Measurements from ENCODE around the gene CACNG5. TPM values are rescaled to one million over a fixed set of nuclear protein-coding genes. Genes with fewer than 3 reads are reported as not detected.

Gene CACNG5
- total and polyA plus RNA-seq, 5 donors, result not detected

- 81% methylated on average over 6 of the region's 6 CpGs for WGBS
- intact Hi-C loops (cut with DNase I), result no loop called here
Observed at GRCh38 chr17:66826856-66827255, 8.1 kb upstream of the CACNG5 start.

GRCh38 chr17:66829386-66829864, 5.5 kb upstream of the CACNG5 start:
- no peaks in the 10 kb centered on the region for H3K9me3 ChIP-seq (ENCODE audit: control insufficient read depth, low read length)
- no peaks in the 10 kb centered on the region for H3K27me3 ChIP-seq (ENCODE audit: control insufficient read depth, insufficient read depth)
- H3K4me3 ChIP-seq (ENCODE audit: low read length), result no peak overlapping the region
- ATAC-seq (peak; percentile 62 to 65), DNase-seq (peak; percentile 39 to 75 (median 64))
- H3K27ac ChIP-seq (ENCODE audit: low read length), result no peak overlapping the region
- no peaks in the 10 kb centered on the region for H3K4me1 ChIP-seq (ENCODE audit: control insufficient read depth, insufficient read depth, low read length)
- intact Hi-C loops (cut with DNase I), result no loop called here
- WGBS, result 5% methylated on average over 18 of the region's 18 CpGs

More at GRCh38 chr17:66826856-66827255, 8.1 kb upstream of the CACNG5 start:
- no peak overlapping the region for H3K27ac ChIP-seq (ENCODE audit: low read length)
- no peaks in the 10 kb centered on the region for H3K9me3 ChIP-seq (ENCODE audit: control insufficient read depth, low read length)
- no peak overlapping the region for H3K4me3 ChIP-seq (ENCODE audit: low read length)
- DNase-seq (no peak), ATAC-seq (no peak)
- H3K27me3 ChIP-seq (ENCODE audit: control insufficient read depth, insufficient read depth), result no peaks in the 10 kb centered on the region
- no peaks in the 10 kb centered on the region for H3K4me1 ChIP-seq (ENCODE audit: control insufficient read depth, insufficient read depth, low read length)

GRCh38 chr17:66829883-66830282, 5.0 kb upstream of the CACNG5 start:
- WGBS, result 6% methylated on average over 10 of the region's 10 CpGs
- H3K9me3 ChIP-seq (ENCODE audit: control insufficient read depth, low read length), result no peaks in the 10 kb centered on the region
- ATAC-seq (no peak), DNase-seq (no peak)
- intact Hi-C loops (cut with DNase I), result no loop called here
- H3K27ac ChIP-seq (ENCODE audit: low read length), result no peak overlapping the region
- no peaks in the 10 kb centered on the region for H3K27me3 ChIP-seq (ENCODE audit: control insufficient read depth, insufficient read depth)
- no peaks in the 10 kb centered on the region for H3K4me1 ChIP-seq (ENCODE audit: control insufficient read depth, insufficient read depth, low read length)
- H3K4me3 ChIP-seq (ENCODE audit: low read length), result no peak overlapping the region

- no peak overlapping the region for H3K4me3 ChIP-seq (ENCODE audit: low read length)
- ATAC-seq (no peak), DNase-seq (no peak)
- H3K27ac ChIP-seq (ENCODE audit: low read length), result no peak overlapping the region
- no peaks in the 10 kb centered on the region for H3K9me3 ChIP-seq (ENCODE audit: control insufficient read depth, low read length)
- H3K4me1 ChIP-seq (ENCODE audit: control insufficient read depth, insufficient read depth, low read length), result no peaks in the 10 kb centered on the region
- intact Hi-C loops (cut with DNase I), result no loop called here
- 23% methylated on average over 4 of the region's 4 CpGs for WGBS
- H3K27me3 ChIP-seq (ENCODE audit: control insufficient read depth, insufficient read depth), result no peaks in the 10 kb centered on the region
Observed at GRCh38 chr17:66830451-66830850, 4.5 kb upstream of the CACNG5 start.

- no peak for ATAC-seq
- intact Hi-C loops (cut with DNase I), result no loop called here
- 66% methylated on average over 14 of the region's 14 CpGs for WGBS
- H3K27ac ChIP-seq (ENCODE audit: low read length), result no peak overlapping the region
- no peak for DNase-seq
- H3K27me3 ChIP-seq (ENCODE audit: control insufficient read depth, insufficient read depth), result no peaks in the 10 kb centered on the region
- H3K4me3 ChIP-seq (ENCODE audit: low read length), result no peak overlapping the region
- H3K9me3 ChIP-seq (ENCODE audit: control insufficient read depth, low read length), result no peaks in the 10 kb centered on the region
- no peaks in the 10 kb centered on the region for H3K4me1 ChIP-seq (ENCODE audit: control insufficient read depth, insufficient read depth, low read length)
Observed at GRCh38 chr17:66831383-66832210, 3.3 kb upstream of the CACNG5 start.

- no peaks in the 10 kb centered on the region for H3K4me1 ChIP-seq (ENCODE audit: control insufficient read depth, insufficient read depth, low read length)
- DNase-seq (no peak), ATAC-seq (no peak)
- no peak overlapping the region for H3K4me3 ChIP-seq (ENCODE audit: low read length)
- no peak overlapping the region for H3K27ac ChIP-seq (ENCODE audit: low read length)
- H3K9me3 ChIP-seq (ENCODE audit: control insufficient read depth, low read length), result no peaks in the 10 kb centered on the region
- no peaks in the 10 kb centered on the region for H3K27me3 ChIP-seq (ENCODE audit: control insufficient read depth, insufficient read depth)
- intact Hi-C loops (cut with DNase I), result no loop called here
- 80% methylated on average over 4 of the region's 4 CpGs for WGBS
Observed at GRCh38 chr17:66833201-66833600, 1.7 kb upstream of the CACNG5 start.

- no peak overlapping the region for H3K4me3 ChIP-seq (ENCODE audit: low read length)
- no peaks in the 10 kb centered on the region for H3K9me3 ChIP-seq (ENCODE audit: control insufficient read depth, low read length)
- no peak for ATAC-seq
- no peaks in the 10 kb centered on the region for H3K4me1 ChIP-seq (ENCODE audit: control insufficient read depth, insufficient read depth, low read length)
- no peak overlapping the region for H3K27ac ChIP-seq (ENCODE audit: low read length)
- intact Hi-C loops (cut with DNase I), result no loop called here
- DNase-seq, result no peak
- H3K27me3 ChIP-seq (ENCODE audit: control insufficient read depth, insufficient read depth), result no peaks in the 10 kb centered on the region
- WGBS, result 39% methylated on average over 7 of the region's 7 CpGs
Observed at GRCh38 chr17:66834426-66834918, 445 bp upstream of the CACNG5 start.

GRCh38 chr17:66835476-66835875, 559 bp downstream of the CACNG5 start:
- Histone ChIP-seq H3K9me3 (ENCODE audit: control insufficient read depth, low read length) (no peaks in the 10 kb centered on the region), H3K27me3 (ENCODE audit: control insufficient read depth, insufficient read depth) (no peaks in the 10 kb centered on the region), H3K4me1 (ENCODE audit: control insufficient read depth, insufficient read depth, low read length) (no peaks in the 10 kb centered on the region), H3K27ac (ENCODE audit: low read length) (no peak overlapping the region), H3K4me3 (ENCODE audit: low read length) (no peak overlapping the region)
- DNase-seq, result no peak
- intact Hi-C loops (cut with DNase I), result no loop called here
- ATAC-seq, result no peak
- 40% methylated on average over 16 of the region's 16 CpGs for WGBS

GRCh38 chr17:66836063-66837005, 1.4 kb downstream of the CACNG5 start:
- Histone ChIP-seq H3K27me3 (ENCODE audit: control insufficient read depth, insufficient read depth) (no peaks in the 10 kb centered on the region), H3K27ac (ENCODE audit: low read length) (no peak overlapping the region), H3K4me1 (ENCODE audit: control insufficient read depth, insufficient read depth, low read length) (no peaks in the 10 kb centered on the region), H3K4me3 (ENCODE audit: low read length) (no peak overlapping the region), H3K9me3 (ENCODE audit: control insufficient read depth, low read length) (no peaks in the 10 kb centered on the region)
- WGBS, result 63% methylated on average over 11 of the region's 11 CpGs
- intact Hi-C loops (cut with DNase I), result no loop called here
- ATAC-seq (no peak), DNase-seq (no peak)

- DNase-seq, result no peak
- no peak for ATAC-seq
- no peaks in the 10 kb centered on the region for H3K27me3 ChIP-seq (ENCODE audit: control insufficient read depth, insufficient read depth)
- 83% methylated on average over 1 of the region's 1 CpG for WGBS
- H3K4me1 ChIP-seq (ENCODE audit: control insufficient read depth, insufficient read depth, low read length), result no peaks in the 10 kb centered on the region
- H3K4me3 ChIP-seq (ENCODE audit: low read length), result no peak overlapping the region
- intact Hi-C loops (cut with DNase I), result no loop called here
- no peaks in the 10 kb centered on the region for H3K9me3 ChIP-seq (ENCODE audit: control insufficient read depth, low read length)
- no peak overlapping the region for H3K27ac ChIP-seq (ENCODE audit: low read length)
Observed at GRCh38 chr17:66837226-66837625, 2.3 kb downstream of the CACNG5 start.
